ENCODE measurements around the gene CYB561D2.
A peak's percentile ranks its signal among the peaks of the same experiment; 100 is the strongest.

The CYB561D2 gene

GRCh38 chr3:50365080-50365841 is 14.6 kb downstream of the CYB561D2 start:
- DNase-seq (ENCODE audit: low read depth in 2 of 2): peak; percentile 91 to 95

DNA sequence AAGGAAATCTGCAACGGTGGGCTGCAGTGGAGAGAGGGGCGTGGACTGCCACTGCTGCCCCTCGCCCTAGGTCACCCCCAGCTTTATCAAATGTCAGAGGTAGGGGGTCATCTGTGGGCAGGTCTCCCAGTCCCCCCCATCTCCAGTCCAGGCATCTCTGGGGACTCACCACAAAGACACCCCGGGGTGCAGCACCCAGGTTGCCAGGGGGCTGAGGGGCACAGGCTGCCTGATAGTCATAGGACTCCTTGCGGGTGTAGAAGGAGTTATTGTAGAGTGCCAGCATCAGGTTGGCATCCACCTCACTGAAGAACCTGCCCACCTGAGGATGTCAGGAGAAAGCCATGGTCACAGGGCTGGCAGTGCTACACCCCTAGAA is 15.2 kb downstream of the CYB561D2 start:
- no peak for DNase-seq (ENCODE audit: low read depth in 2 of 2)

GRCh38 chr3:50369012-50369670 is 18.5 kb downstream of the CYB561D2 start:
- no peak for DNase-seq (ENCODE audit: low read depth in 2 of 2)

- DNase-seq (ENCODE audit: low read depth in 2 of 2): no peak
Measured at GRCh38 chr3:50370594-50370993, 19.9 kb downstream of the CYB561D2 start.

DNA sequence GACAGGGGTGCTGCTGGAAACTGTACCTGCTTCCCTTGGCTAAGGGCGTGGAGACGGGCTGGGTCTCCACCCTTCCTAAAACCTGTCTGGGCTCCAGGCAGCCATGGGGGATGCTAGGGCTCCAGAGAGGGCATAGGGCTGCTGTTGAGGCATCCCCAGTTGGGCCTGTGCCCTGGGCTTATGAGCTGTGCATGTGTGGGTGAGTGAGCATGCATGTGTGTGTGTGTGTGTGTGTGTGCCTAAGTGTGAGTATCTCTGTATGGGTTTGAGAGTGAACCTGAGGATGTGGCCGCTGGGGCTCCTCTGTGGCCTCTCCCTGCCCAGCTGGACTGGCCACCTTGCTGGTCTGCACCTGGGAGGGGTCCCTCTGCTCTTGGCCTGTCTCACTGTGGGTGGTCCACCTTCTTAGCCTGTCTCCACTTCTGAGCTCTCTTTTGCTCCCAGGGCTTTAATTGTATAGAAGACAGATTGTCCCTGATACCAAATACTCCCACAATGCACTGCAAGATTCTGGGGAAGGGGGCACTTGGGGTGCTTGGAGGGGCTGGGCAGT is 20.5 kb downstream of the CYB561D2 start:
- no peak for DNase-seq (ENCODE audit: low read depth in 2 of 2)

GRCh38 chr3:50372349-50372748 is 21.7 kb downstream of the CYB561D2 start:
- no peak for DNase-seq (ENCODE audit: low read depth in 2 of 2)

DNA sequence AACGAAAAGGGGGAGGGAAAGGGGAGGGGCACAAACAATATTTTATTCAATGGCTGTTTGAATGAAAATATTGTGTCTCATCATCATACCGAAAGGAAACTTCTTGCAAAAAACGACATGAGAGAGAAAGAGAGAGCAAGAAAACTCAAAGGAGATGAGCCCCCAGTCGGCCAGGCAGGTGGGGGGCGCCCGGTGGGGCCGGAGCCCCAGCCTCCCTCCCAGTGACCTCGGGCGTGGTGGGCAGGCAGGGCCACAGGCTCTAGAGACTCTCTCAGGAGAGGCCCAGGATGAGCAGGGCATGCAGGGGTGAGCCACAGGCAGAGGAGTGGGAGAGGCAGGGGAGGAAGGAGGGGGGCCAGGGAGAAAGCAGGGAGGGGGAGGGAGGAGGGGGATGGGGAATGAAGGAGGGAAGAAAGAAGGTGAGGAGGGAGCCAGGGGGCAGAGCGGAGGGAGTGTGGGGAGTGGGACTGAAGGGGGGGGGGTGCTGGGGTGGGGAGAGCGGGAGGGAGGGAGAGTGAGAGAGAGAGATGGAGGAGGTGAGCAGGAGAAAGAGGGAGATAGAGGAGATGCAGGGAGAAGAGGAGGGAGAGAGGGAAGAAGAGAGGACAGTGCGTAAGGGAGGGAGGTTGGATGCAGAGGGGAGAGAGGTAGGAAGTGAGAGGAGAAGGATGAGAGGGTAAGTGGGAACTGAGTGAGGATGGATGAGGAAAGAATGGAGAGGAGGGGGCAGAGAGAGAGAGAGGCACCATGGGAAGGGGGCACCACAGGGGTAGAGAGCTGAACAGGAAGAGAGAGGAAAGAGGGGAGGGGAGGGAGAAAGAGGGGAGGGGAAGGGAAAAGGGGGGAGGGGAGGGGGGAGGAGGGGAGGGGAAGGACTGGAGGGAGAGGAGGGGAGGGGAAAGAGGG is 22.7 kb downstream of the CYB561D2 start:
- DNase-seq (ENCODE audit: low read depth in 2 of 2): no peak

DNA sequence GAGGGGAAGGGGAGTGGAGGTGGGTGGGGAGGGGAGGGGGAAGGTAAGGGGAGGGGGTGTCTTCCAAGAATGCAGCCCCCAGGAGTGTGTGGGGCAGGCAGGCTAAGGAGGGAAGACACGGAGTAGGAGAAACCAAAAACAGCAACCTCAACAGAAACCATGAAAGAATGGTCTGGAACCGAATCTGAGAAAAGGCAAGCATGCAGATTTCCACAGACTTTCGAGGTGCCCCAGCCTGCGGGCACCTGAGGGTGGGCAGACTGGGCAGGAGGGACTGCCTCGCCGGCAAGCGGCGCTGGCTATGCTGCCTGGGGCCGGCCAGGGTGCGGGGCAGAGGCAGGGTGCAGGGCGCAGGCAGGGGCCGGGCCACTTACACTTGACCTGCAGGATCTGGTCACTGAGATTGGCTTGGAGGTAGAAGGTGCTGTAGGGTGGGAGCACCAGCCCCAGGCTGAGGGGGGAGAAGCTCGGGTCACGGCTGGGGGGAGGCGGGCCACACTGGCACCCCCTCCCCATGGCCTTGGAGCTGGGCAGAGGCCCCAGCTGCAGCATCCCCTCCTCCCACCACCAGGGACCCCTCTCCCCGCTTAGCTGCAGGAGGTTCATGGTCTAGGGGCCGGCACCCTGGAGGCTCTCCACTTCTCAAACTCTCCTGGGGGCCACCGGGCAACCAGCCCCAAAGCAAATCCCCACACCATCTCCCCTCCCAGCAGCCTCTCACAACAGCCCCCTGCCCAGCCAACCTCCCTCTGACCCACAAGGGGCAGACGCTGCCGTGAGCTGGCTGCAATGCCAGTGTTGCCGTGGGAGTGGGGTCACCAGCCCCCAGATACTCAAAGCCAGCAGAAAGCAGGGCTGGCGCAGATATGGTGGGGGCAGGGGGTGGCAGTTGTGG is 23.9 kb downstream of the CYB561D2 start:
- DNase-seq (ENCODE audit: low read depth in 2 of 2): no peak

DNA sequence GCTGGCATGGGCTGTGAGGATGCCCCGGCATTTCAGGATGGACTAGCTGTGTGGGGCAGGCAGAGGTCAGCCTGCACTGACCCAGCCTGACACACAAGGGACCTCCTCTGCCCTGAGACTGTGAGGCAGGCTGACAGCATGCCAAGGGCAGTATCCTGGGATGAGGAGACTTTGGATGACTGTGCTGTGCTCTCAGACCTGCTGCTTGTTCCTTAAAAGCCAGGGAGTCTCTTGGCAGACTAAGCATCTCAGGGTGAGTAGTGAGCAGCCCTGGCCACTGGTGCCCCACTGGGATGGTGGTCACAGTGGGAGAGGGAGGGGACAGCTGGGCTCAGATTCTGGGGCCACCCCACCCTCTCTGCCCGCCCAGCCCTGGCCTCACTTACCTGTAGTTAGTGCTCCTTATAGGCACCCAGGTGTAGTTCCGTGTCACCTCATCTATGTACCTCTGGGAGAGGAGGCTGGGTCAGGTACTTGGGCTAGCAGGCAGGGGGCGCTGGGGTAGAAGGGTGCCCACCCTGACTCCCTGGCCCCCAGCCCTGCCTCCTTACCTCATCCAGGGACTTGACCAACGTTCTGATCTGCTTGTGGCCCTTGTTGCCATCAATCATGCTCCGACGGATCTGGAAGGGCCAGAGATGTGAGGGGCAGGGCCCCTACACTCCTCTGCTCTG is 24.7 kb downstream of the CYB561D2 start:
- no peak for DNase-seq (ENCODE audit: low read depth in 2 of 2)

GRCh38 chr3:50378024-50378423 is 27.4 kb downstream of the CYB561D2 start:
- no peak for DNase-seq (ENCODE audit: low read depth in 2 of 2)

DNA sequence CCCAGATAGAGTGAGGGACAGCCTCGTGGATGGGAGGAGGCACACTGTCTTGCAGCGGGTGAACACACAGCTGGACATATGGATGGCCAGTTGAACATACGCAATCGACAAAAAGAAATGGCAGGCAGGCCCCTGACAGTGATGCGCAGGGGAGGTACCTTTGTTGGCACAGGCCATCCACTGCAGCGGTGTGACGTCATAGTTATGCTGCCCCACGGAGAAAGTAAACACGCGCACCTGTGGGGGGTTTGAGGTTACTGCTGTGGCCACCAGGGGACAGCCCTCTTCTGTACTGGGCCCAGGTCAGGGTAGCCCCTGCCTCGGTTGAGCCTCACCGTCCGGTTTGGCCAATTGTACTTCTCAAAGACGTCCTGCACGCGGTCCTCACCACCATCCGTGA is 28.1 kb downstream of the CYB561D2 start:
- DNase-seq (ENCODE audit: low read depth in 2 of 2): no peak

- DNase-seq (ENCODE audit: low read depth in 2 of 2): no peak
Measured at GRCh38 chr3:50380405-50381085, 29.9 kb downstream of the CYB561D2 start.

DNA sequence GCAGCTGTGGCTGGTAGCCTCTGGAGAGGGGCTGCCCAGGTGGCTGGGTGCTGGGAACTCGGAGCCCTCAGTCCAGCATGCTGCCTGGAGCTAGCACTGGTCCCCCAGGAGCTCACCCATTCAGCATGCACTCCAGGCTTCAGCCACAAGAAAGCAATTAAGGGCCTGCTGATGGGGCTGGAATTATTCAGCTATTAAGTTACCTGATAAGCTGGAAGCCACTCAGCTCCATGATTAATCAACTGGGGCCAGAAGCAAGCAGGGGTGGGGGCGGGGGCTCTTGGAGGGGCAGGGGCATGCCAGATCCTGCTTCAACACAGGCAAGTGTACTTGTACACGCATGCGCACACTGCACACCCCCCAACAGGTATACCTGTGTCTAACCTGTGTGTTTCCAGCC is 30.7 kb downstream of the CYB561D2 start:
- no peak for DNase-seq (ENCODE audit: low read depth in 2 of 2)

DNA sequence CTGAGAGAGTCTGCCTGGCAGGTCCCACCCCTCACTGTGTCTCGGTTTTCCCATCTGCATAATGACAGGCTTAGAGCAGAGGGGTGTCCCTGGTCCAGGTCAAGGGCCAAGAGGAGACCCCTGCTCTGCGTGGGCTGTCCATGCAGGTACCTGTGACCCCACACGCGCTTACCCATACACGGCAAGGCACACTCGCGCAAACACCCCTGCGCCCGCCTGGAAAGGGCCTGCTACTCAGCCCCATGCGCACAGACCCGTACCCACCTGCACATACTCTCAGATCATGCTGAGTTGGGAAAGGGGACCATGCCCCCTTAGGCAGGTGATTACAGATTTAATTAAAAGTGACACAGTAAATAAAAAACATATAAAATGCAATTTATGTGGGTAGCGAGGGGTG is 32.1 kb downstream of the CYB561D2 start:
- no peak for DNase-seq (ENCODE audit: low read depth in 2 of 2)

- no peak for DNase-seq (ENCODE audit: low read depth in 2 of 2)
Measured at GRCh38 chr3:50383750-50384149, 33.1 kb downstream of the CYB561D2 start.

GRCh38 chr3:50385754-50386153 is 35.1 kb downstream of the CYB561D2 start:
- DNase-seq (ENCODE audit: low read depth in 2 of 2): no peak

DNA sequence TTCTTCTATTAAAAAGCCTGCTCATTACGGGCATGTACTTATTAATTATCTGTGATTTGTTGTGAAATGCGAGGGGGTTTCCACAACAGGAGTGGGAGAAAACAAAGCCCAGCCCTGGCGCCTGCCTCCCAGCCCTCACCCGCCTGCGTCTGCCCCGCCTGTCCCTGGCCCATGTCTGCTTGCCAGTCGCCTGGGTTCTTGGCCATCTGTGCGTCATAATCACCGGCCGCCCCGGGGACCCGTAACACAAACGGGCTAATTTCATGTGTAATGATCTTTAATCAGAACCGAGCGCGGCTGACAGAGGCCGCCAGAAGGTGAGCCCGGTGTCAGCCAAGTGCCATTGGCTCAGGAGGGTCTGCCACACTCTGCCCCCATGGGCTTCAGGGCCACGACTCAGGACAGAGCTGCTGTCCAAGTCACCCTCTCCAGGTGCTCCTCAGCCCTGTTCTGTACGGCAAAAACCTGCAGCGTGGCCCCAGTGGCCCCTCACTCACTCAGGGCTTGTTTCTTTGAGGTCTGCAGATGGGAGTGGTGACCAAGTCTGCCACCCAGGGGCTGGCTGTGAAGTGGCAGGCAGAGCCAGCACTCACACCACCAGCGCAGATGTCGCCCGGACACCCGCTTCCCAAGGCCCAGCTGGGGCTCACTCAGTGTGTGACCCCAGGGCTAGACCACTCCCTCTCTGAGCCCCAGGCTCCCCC is 37.5 kb downstream of the CYB561D2 start:
- DNase-seq (ENCODE audit: low read depth in 2 of 2): no peak

DNA sequence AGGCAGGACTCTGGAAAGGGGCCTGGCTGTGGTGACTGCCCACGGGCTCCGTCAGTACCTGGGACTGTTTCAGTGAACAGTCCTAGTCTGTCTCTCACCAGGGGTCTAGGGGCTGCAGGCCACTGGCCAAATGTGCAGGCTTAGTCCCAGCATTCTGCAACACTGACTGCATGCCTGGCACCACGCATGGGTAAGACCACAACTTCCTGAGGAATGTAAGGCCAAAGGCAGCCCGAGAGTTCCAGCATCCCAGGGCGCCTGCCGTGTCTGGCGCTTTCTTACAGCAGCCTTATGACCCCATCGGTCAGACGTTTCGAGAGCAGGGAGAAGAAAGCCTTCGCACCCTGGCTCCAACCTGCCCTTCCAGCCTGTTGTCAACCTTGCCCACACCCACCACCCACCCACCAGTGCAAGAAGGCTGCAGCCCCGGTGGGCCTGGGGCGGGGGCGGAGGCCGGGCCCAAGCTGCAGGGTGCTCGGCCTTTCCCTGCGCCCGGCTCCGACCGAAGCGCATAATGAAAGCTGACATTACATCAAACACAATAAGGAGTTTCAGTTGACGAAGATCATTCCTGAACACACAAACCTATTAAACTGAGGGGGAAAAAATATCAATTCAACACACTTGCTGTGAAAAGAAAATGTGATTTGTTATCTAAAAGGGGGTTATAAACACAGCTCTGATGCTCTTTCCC is 38.2 kb downstream of the CYB561D2 start:
- no peak for DNase-seq (ENCODE audit: low read depth in 2 of 2)

DNA sequence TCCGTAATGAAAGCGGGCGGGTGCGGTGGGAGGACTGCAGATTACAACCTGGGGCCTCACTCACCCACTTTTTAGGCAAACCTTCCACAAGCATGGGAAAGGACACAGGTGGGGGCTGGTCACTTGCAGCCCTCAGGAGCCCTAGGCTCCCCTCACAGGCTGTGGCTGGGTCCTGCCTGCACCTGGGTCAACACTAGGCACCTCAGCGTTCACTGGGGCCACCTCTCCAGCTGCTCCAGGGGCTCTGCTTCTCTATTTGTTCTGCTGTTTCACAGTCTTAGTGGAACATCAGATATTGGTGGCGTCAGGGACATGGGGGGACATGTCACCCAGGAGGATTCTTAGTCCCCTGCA is 38.7 kb downstream of the CYB561D2 start:
- DNase-seq (ENCODE audit: low read depth in 2 of 2): no peak

Data from stimulated activated CD4-positive, alpha-beta T cell treated with anti-CD3 and anti-CD28 coated beads, Interleukin-1b, Interleukin-23, amount 100 ng/mL, for 4 hours (primary cell).